Sigmoid colon (tissue), 7 donors: ENCODE measurements around the gene CCDC91. TPM values are rescaled to one million over a fixed set of nuclear protein-coding genes. Genes with fewer than 3 reads are reported as not detected.

Experiments used
- DNase-seq: peaks from one replicate; pipeline ENCODE4 v3.0.0-alpha.2; 2019
- H3K27ac ChIP-seq, 4 donors: fragments of 200-600 bp; sonication (generic); one replicate each; pipeline ENCODE4 v1.5.1; 2016 to 2019; ENCODE audit warnings: mild to moderate bottlenecking in 1 of 4
- H3K27me3 ChIP-seq, 3 donors: fragments of 200-600 bp; sonication (generic); one replicate each; pipeline ENCODE4 v1.5.1; 2019; ENCODE audit warnings: mild to moderate bottlenecking in 1 of 3
- H3K36me3 ChIP-seq, 4 donors: fragments of 200-600 bp; sonication (generic); one replicate each; pipeline ENCODE4 v1.5.1; 2016 to 2019
- H3K4me1 ChIP-seq, 4 donors: fragments of 200-600 bp; sonication (generic); one replicate each; pipeline ENCODE4 v1.5.1; 2017 to 2019
- H3K4me3 ChIP-seq, 4 donors: fragments of 200-600 bp; sonication (generic); one replicate each; pipeline ENCODE4 v1.5.1; 2017 to 2019; ENCODE audit warnings: mild to moderate bottlenecking in 2 of 4, moderate library complexity in 1 of 4
- H3K9me3 ChIP-seq, 4 donors: fragments of 200-600 bp in 3 of 4; sonication (generic) in 3 of 4; one replicate each; pipeline versions ENCODE4 v1.5.1 to v1.6.1; 2013 to 2019
- CTCF ChIP-seq, 4 experiments: fragments of 450-650 bp in 3 of 4; fragments of 200-600 bp in 1 of 4; IDR thresholded peaks; one replicate each; pipeline ENCODE4 v1.5.1; 2016 to 2019; ENCODE audit warnings: antibody characterized with exemption in 4 of 4, mild to moderate bottlenecking in 3 of 4, moderate library complexity in 2 of 4
- EP300 ChIP-seq, 4 donors: sonication (generic); formaldehyde crosslinking; IDR thresholded peaks; one replicate each; pipeline ENCODE4 v1.6.1; 2017; ENCODE audit warnings: antibody characterized with exemption in 4 of 4
- POLR2A ChIP-seq, 2 donors: fragments of 450-650 bp; IDR thresholded peaks; one replicate each; pipeline ENCODE4 v1.6.1; 2016; ENCODE audit warnings: antibody characterized with exemption in 2 of 2, mild to moderate bottlenecking in 2 of 2, moderate library complexity in 2 of 2
- POLR2AphosphoS5 ChIP-seq, 4 donors: sonication (generic); formaldehyde crosslinking; IDR thresholded peaks; one replicate each; pipeline ENCODE4 v1.6.1; 2017; ENCODE audit warnings: antibody characterized with exemption in 4 of 4
- WGBS, 2 donors: extraction: QIAGEN DNeasy Blood & Tissue Kit; methylation state at CpG; one replicate each; pipeline ENCODE4 v1.1.7; 2013; 5-methylcytosine and 5-hydroxymethylcytosine counted together
- intact Hi-C: fragments of 100-400 bp; cut with DNase I; formaldehyde crosslinking; loops from one replicate; pipeline ENCODE4 v1.15.1; 2023
- polyA plus RNA-seq, 3 donors: library from polyadenylated mRNA; stranded (reverse); fragments of 200-250 nt; gene quantifications; one replicate each; pipeline ENCODE4 v1.2.3, GENCODE V29; 2013
- total RNA-seq, 4 donors: library from RNA; depleted of rRNA; stranded (reverse); fragments of >200 nt; gene quantifications; one replicate each; pipeline ENCODE4 v1.1.0, GENCODE V29; 2016
- donor health status: healthy with polysubstance abuse.
- donor health status: Bipolar disorder and iron deficiency.
- donor health status: healthy.

CCDC91 gene
- total and polyA plus RNA-seq, 7 donors: 12.4 to 85.7 (median 42.9) TPM

- Histone ChIP-seq H3K27me3 (no peaks in the 10 kb centered on the region), H3K4me1 (peaks cover 0 to 11% (median 3%) of the 10 kb centered on the region in 4 donors), H3K27ac (no peak overlapping the region), H3K4me3 (no peak overlapping the region), H3K36me3 (no peaks in the 10 kb centered on the region), H3K9me3 (no peaks in the 10 kb centered on the region)
- intact Hi-C loops: no loop called here
- no peak for DNase-seq
- no peak for TF ChIP-seq CTCF (IDR thresholded peaks at IDR 0.05)
- TF ChIP-seq POLR2A (IDR thresholded peaks at IDR 0.05): no peak
- TF ChIP-seq POLR2AphosphoS5 (IDR thresholded peaks at IDR 0.05): no peak
- TF ChIP-seq EP300 (IDR thresholded peaks at IDR 0.05): no peak
- 84 to 89% methylated on average over 7 of the region's 7 CpGs for WGBS, 2 donors
Measured at GRCh38 chr12:28247806-28248205, 57.5 kb downstream of the CCDC91 start.

- DNase-seq: no peak
- intact Hi-C loops: no loop called here
- TF ChIP-seq POLR2A (IDR thresholded peaks at IDR 0.05) (no peak), POLR2AphosphoS5 (IDR thresholded peaks at IDR 0.05) (no peak), EP300 (IDR thresholded peaks at IDR 0.05) (no peak), CTCF (IDR thresholded peaks at IDR 0.05) (no peak)
- H3K36me3 ChIP-seq: no peaks in the 10 kb centered on the region
- H3K4me1 ChIP-seq: peaks cover 0 to 11% (median 3%) of the 10 kb centered on the region in 4 donors
- H3K27me3 ChIP-seq: no peaks in the 10 kb centered on the region
- no peaks in the 10 kb centered on the region for H3K9me3 ChIP-seq
- no peak overlapping the region for H3K4me3 ChIP-seq
- H3K27ac ChIP-seq: no peak overlapping the region
Measured at GRCh38 chr12:28248555-28249145, 58.4 kb downstream of the CCDC91 start.

- H3K27ac ChIP-seq: no peak overlapping the region
- WGBS, 2 donors: 76 to 84% methylated on average over 3 of the region's 3 CpGs
- no peak for TF ChIP-seq POLR2A (IDR thresholded peaks at IDR 0.05)
- H3K9me3 ChIP-seq: no peaks in the 10 kb centered on the region
- intact Hi-C loops: no loop called here
- no peaks in the 10 kb centered on the region for H3K27me3 ChIP-seq
- H3K4me1 ChIP-seq: peaks cover 0 to 19% (median 3%) of the 10 kb centered on the region in 4 donors
- no peaks in the 10 kb centered on the region for H3K36me3 ChIP-seq
- no peak for DNase-seq
- H3K4me3 ChIP-seq: no peak overlapping the region
Measured at GRCh38 chr12:28253161-28253641, 62.9 kb downstream of the CCDC91 start.

- Histone ChIP-seq H3K27ac (no peak overlapping the region), H3K4me3 (no peak overlapping the region), H3K4me1 (peaks cover 0 to 8% (median 0%) of the 10 kb centered on the region in 4 donors), H3K36me3 (no peaks in the 10 kb centered on the region), H3K27me3 (no peaks in the 10 kb centered on the region), H3K9me3 (no peaks in the 10 kb centered on the region)
- DNase-seq: no peak
- intact Hi-C loops: no loop called here
- TF ChIP-seq EP300 (IDR thresholded peaks at IDR 0.05) (no peak), POLR2A (IDR thresholded peaks at IDR 0.05) (no peak), POLR2AphosphoS5 (IDR thresholded peaks at IDR 0.05) (no peak), CTCF (IDR thresholded peaks at IDR 0.05) (no peak)
Measured at GRCh38 chr12:28257411-28257810, 67.2 kb downstream of the CCDC91 start.

- H3K4me3 ChIP-seq: no peak overlapping the region
- no peak for TF ChIP-seq POLR2AphosphoS5 (IDR thresholded peaks at IDR 0.05)
- no peak for TF ChIP-seq EP300 (IDR thresholded peaks at IDR 0.05)
- no peak for TF ChIP-seq POLR2A (IDR thresholded peaks at IDR 0.05)
- TF ChIP-seq CTCF (IDR thresholded peaks at IDR 0.05): no peak
- no peaks in the 10 kb centered on the region for H3K27me3 ChIP-seq
- 96 to 97% methylated on average over 1 of the region's 1 CpG for WGBS, 2 donors
- intact Hi-C loops: no loop called here
- peaks cover 0 to 8% (median 0%) of the 10 kb centered on the region in 4 donors for H3K4me1 ChIP-seq
- no peaks in the 10 kb centered on the region for H3K36me3 ChIP-seq
- DNase-seq: no peak
- H3K9me3 ChIP-seq: no peaks in the 10 kb centered on the region
- no peak overlapping the region for H3K27ac ChIP-seq
Measured at GRCh38 chr12:28258998-28259397, 68.7 kb downstream of the CCDC91 start.
